IMR-90 (cell line): Measurements from ENCODE around the gene CIBAR2.

Experiments used
- POLR2A ChIP-seq: IDR thresholded peaks from 2 replicates; pipeline ENCODE4 v1.6.1; 2012; ENCODE audit warnings: mild to moderate bottlenecking, low read depth, low read length
- RFX5 ChIP-seq: IDR thresholded peaks from 2 replicates; pipeline ENCODE4 v1.8.0; 2012; ENCODE audit warnings: low read depth, mild to moderate bottlenecking, low read length, moderate library complexity

- TF ChIP-seq POLR2A: no peak
- TF ChIP-seq RFX5: no peak
Observed at GRCh38 chr16:85087899-85088569, 24.2 kb downstream of the CIBAR2 start.
